Hematopoietic multipotent progenitor cell treated with erythropoietin and hydrocortisone succinate and interleukin-3 and kit ligand, for 17 days (in vitro differentiated cells): ENCODE data around the gene GNAT1.
A peak's percentile ranks its signal among the peaks of the same experiment; 100 is the strongest.
"Not testable (repeated sequence)": the region's sequence is repeated elsewhere in the genome, so short reads cannot be mapped to it uniquely, and the experiment has no call there.

Experiments used
- DNase-seq: peaks from one replicate; pipeline ENCODE4 v3.0.0-alpha.2; 2015; ENCODE audit warnings: low spot score

Gene GNAT1

GRCh38 chr3:50222169-50222528, 30.7 kb downstream of the GNAT1 start:
- no peak for DNase-seq

GRCh38 chr3:50224639-50225038, 33.2 kb downstream of the GNAT1 start:
- no peak for DNase-seq

GRCh38 chr3:50226888-50227389, 35.5 kb downstream of the GNAT1 start:
- peak; percentile 24 for DNase-seq

- peak; percentile 80 for DNase-seq
Observed at GRCh38 chr3:50227390-50228183, 36.2 kb downstream of the GNAT1 start.

GRCh38 chr3:50228184-50228763, 36.9 kb downstream of the GNAT1 start:
- DNase-seq = not testable (repeated sequence)

- DNase-seq = no peak
Observed at GRCh38 chr3:50229490-50229889, 38.1 kb downstream of the GNAT1 start.

- DNase-seq = no peak
Observed at GRCh38 chr3:50230104-50230793, 38.8 kb downstream of the GNAT1 start.

GRCh38 chr3:50230794-50231125, 39.4 kb downstream of the GNAT1 start:
- DNase-seq = no peak

- no peak for DNase-seq
Observed at GRCh38 chr3:50231581-50231980, 40.2 kb downstream of the GNAT1 start.

GRCh38 chr3:50232303-50232702, 40.9 kb downstream of the GNAT1 start:
- DNase-seq = peak; percentile 26

- no peak for DNase-seq
Observed at GRCh38 chr3:50233176-50233575, 41.8 kb downstream of the GNAT1 start.

GRCh38 chr3:50235716-50236483, 44.5 kb downstream of the GNAT1 start, which contains the start of gene GNAI2:
TSS of gene GNAI2 (plus strand) at chr3:50236204. CDS start at chr3:50236336, 132 bp downstream.
- DNase-seq = peak; percentile 97

- DNase-seq = no peak
Observed at GRCh38 chr3:50236484-50237132, 45.2 kb downstream of the GNAT1 start.

GRCh38 chr3:50237133-50237651, 45.8 kb downstream of the GNAT1 start:
- DNase-seq = no peak

- peak; percentile 38 for DNase-seq
Observed at GRCh38 chr3:50237754-50238548, 46.5 kb downstream of the GNAT1 start.

- DNase-seq = peak; percentile 85
Observed at GRCh38 chr3:50238549-50239026, 47.2 kb downstream of the GNAT1 start.

- DNase-seq = no peak
Observed at GRCh38 chr3:50239649-50240048, 48.2 kb downstream of the GNAT1 start.

GRCh38 chr3:50241163-50241562, 49.8 kb downstream of the GNAT1 start:
- DNase-seq = no peak

GRCh38 chr3:50241713-50242380, 50.4 kb downstream of the GNAT1 start:
- DNase-seq = no peak

- DNase-seq = no peak
Observed at GRCh38 chr3:50242381-50242770, 51.0 kb downstream of the GNAT1 start.
